ENCODE measurements around the gene RYR1. TPM values are rescaled to one million over a fixed set of nuclear protein-coding genes. Genes with fewer than 3 reads are reported as not detected.
"Not testable (repeated sequence)": the region's sequence is repeated elsewhere in the genome, so short reads cannot be mapped to it uniquely, and the experiment has no call there.

RYR1 gene
- total RNA-seq, 6 experiments from 2014 or later = not detected

DNA sequence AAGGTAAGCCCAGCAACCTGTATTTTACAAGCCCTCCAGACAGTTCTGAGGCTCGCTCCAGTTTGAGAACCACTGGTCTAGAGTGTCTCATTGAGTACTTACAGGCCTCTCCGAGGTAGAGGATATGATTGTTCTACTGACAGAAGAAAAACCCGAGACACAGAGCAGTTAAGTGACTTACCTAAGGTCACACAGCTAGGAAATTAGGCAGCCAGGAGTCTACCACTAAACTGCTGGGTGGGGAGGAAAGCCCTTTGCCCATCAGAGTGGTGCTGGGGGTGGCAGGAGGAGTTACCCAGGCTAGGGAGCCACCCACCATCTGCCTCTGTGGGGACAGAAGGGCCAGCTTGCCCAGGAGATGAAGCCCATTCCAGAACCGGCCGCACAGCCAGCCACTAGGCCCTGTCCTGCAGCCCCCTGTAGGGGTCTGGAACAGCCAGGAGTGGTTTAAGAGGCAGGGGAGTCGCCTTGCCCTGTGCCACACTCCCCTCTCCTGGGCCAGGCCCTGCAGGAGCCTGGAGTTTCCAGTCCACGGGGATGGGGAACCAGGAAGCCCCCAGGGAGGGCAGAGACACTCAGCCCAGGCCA lies 8.2 kb upstream of the RYR1 start:
- H3K27ac Mint-ChIP-seq = no peak overlapping the region
- H3K9me3 Mint-ChIP-seq = no peaks in the 10 kb centered on the region
- TF ChIP-seq, protein P1, sequence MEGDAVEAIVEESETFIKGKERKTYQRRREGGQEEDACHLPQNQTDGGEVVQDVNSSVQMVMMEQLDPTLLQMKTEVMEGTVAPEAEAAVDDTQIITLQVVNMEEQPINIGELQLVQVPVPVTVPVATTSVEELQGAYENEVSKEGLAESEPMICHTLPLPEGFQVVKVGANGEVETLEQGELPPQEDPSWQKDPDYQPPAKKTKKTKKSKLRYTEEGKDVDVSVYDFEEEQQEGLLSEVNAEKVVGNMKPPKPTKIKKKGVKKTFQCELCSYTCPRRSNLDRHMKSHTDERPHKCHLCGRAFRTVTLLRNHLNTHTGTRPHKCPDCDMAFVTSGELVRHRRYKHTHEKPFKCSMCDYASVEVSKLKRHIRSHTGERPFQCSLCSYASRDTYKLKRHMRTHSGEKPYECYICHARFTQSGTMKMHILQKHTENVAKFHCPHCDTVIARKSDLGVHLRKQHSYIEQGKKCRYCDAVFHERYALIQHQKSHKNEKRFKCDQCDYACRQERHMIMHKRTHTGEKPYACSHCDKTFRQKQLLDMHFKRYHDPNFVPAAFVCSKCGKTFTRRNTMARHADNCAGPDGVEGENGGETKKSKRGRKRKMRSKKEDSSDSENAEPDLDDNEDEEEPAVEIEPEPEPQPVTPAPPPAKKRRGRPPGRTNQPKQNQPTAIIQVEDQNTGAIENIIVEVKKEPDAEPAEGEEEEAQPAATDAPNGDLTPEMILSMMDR (IDR thresholded peaks at IDR 0.05) = no peak
- H3K36me3 Mint-ChIP-seq (ENCODE audit: low read depth) = no peaks in the 10 kb centered on the region
- H3K4me3 Mint-ChIP-seq = no peak overlapping the region
- peaks cover 16% of the 10 kb centered on the region for H3K27me3 Mint-ChIP-seq (ENCODE audit: insufficient read depth)
- no peaks in the 10 kb centered on the region; the same call in 1 of the 2 replicates for H3K4me1 Mint-ChIP-seq (ENCODE audit: low read depth)
- DNase-seq = no peak

DNA sequence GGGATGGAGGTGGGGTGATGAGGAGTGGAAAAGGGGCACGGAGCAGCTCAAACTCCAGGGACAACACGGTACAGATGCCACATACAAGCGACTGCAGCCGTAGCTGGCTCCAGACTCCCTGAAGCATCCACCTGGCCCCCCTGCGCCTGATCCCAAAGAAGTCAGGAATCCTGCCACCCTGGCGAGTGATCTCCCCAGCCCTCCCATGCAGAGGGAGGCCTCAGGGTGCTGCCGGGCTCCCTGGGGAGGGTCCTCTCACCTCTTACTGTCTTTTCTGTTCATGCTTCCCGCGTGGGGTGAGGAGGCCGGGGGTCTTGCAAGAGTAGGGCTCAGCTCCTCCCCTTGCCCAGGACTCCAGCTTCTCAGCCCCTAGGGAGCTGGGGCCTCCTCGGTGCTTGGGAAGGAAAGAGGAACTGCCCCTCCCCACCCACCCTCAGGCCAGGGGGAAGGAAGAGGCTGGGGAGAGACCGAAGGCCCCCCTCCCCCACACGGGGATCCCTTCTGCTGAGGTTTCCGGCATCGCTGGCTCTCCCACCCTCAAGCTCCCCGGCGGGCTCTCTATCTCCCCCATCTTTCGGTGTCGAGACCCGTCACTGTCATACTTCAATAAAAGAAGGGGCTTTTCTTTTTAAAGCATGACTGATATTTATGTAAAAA lies 7.6 kb upstream of the RYR1 start, which contains the start of gene RASGRP4:
RASGRP4 (minus strand) TSS at position 410 of the 657 bp plus-strand sequence; CDS start at position 282, 128 bp downstream.
- Mint-ChIP-seq H3K27ac (no peak within 1 kb of the TSS), H3K27me3 (ENCODE audit: insufficient read depth) (peaks cover 17% of the 10 kb centered on the region), H3K4me3 (no peak within 1 kb of the TSS)

GRCh38 chr19:38427035-38427677 lies 6.3 kb upstream of the RYR1 start:
- not testable (repeated sequence) for H3K4me3 Mint-ChIP-seq; H3K36me3 Mint-ChIP-seq (ENCODE audit: low read depth); H3K27ac Mint-ChIP-seq; H3K9me3 Mint-ChIP-seq; DNase-seq; H3K4me1 Mint-ChIP-seq (ENCODE audit: low read depth)
- peaks cover 16% of the 10 kb centered on the region for H3K27me3 Mint-ChIP-seq (ENCODE audit: insufficient read depth)

More for the DNA sequence above, 7.6 kb upstream of the RYR1 start, which contains the start of gene RASGRP4:
- TF ChIP-seq, protein P1 (IDR thresholded peaks at IDR 0.05) = no peak
- no peaks in the 10 kb centered on the region; the same call in 1 of the 2 replicates for H3K4me1 Mint-ChIP-seq (ENCODE audit: low read depth)
- no peaks in the 10 kb centered on the region for H3K36me3 Mint-ChIP-seq (ENCODE audit: low read depth)
- no peaks in the 10 kb centered on the region for H3K9me3 Mint-ChIP-seq
- DNase-seq = no peak

- H3K27ac Mint-ChIP-seq = no peak overlapping the region
- peak; percentile 39 for DNase-seq
- H3K9me3 Mint-ChIP-seq = no peaks in the 10 kb centered on the region
- no peaks in the 10 kb centered on the region; the same call in 1 of the 2 replicates for H3K4me1 Mint-ChIP-seq (ENCODE audit: low read depth)
- TF ChIP-seq, protein P1 (IDR thresholded peaks at IDR 0.05) = no peak
- no peaks in the 10 kb centered on the region for H3K36me3 Mint-ChIP-seq (ENCODE audit: low read depth)
- no peak overlapping the region for H3K4me3 Mint-ChIP-seq
- H3K27me3 Mint-ChIP-seq (ENCODE audit: insufficient read depth) = peaks cover 14% of the 10 kb centered on the region
Observed at GRCh38 chr19:38429055-38429810, 4.3 kb upstream of the RYR1 start.

DNA sequence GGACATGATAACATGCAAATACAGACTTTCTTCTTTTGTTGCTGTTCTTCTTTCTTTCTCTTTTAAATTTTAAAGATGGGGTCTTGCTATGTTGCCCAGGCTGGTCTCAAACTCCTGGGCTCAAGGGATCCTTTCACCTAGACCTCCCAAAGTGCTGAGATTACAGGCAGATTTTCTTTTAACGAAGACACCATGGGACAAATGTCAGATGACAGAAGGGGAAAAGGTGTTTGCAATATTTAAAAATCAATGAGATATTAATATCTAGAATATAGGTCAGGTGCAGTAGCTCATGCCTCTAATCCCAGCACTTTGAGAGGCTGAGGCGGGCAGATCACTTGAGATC lies 3.7 kb upstream of the RYR1 start:
- H3K27me3 Mint-ChIP-seq (ENCODE audit: insufficient read depth) = peaks cover 12% of the 10 kb centered on the region
- H3K4me1 Mint-ChIP-seq (ENCODE audit: low read depth) = no peaks in the 10 kb centered on the region; the same call in 1 of the 2 replicates
- DNase-seq = no peak
- TF ChIP-seq, protein P1 (IDR thresholded peaks at IDR 0.05) = no peak
- H3K4me3 Mint-ChIP-seq = no peak overlapping the region
- no peaks in the 10 kb centered on the region for H3K36me3 Mint-ChIP-seq (ENCODE audit: low read depth)
- no peaks in the 10 kb centered on the region for H3K9me3 Mint-ChIP-seq
- H3K27ac Mint-ChIP-seq = no peak overlapping the region

Measured in HFFc6 (cell line).